ENCODE measurements around the gene FAM170B. TPM values are rescaled to one million over a fixed set of nuclear protein-coding genes. Genes with fewer than 3 reads are reported as not detected.

Gene FAM170B
- polyA plus RNA-seq (2013, experiment 1 of 2): not detected
- not detected for polyA plus RNA-seq (2013, experiment 2 of 2)

DNA sequence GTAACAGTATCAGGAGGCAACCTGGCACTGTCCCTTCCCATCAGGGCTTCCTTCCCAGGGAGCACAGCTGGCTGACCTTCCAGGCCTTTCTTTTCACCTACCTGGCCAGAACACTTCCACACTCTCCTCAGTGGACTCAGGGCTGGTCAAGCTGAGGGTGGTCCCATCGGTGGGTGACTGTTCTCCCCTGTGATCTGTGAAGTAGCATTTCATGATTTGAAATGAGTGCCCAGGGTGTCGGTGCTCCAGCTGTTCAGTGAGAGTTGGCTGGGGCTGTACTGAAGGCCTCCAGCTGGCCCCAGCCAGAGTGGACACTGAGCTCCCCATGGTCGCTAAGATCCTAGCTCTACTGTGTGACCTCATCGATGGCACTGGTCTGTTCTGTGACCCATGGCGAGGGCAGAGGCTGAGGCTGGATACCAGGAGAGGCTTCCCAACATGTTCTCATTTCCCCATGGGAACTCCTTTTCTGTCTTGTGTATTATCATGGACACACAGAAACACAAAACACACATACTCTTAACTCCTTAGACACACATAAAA is at the start of gene FAM170B:
FAM170B (minus strand) TSS at position 316 of the 543 bp plus-strand sequence; CDS start at position 213, 103 bp downstream.
- no peak within 1 kb of the TSS for H2BK12ac ChIP-seq (ENCODE audit: low read length)
- H3K14ac ChIP-seq (ENCODE audit: low read length): no peak within 1 kb of the TSS
- no peaks in the 10 kb centered on the region for H3K9me3 ChIP-seq (replicated peaks in 1 of 2; ENCODE audit: control insufficient read depth in 2 of 2, insufficient read depth in 1 of 2, low read depth in 1 of 2, low read length in 2 of 2)
- H4K91ac ChIP-seq (ENCODE audit: low read depth, low read length, poor library complexity): no peak within 1 kb of the TSS
- no CpG with 5 or more reads among the region's 5 CpGs for WGBS, 2 donors (ENCODE audit: extremely low coverage in 2 of 2, insufficient read length in 2 of 2, insufficient replicate concordance in 1 of 2)
- no peak within 1 kb of the TSS for H3K9ac ChIP-seq (ENCODE audit: low read depth, low read length, poor library complexity)
- no peaks in the 10 kb centered on the region for H3K79me1 ChIP-seq (ENCODE audit: low read depth, low read length)
- peaks cover 0 to 2% (median 0%) of the 10 kb centered on the region in 3 experiments for H3K27me3 ChIP-seq (ENCODE audit: control insufficient read depth in 3 of 3, insufficient read depth in 3 of 3, low read depth in 1 of 3, low read length in 3 of 3)
- H3K4ac ChIP-seq (ENCODE audit: low read length): no peak within 1 kb of the TSS
- no peaks in the 10 kb centered on the region for H3K36me3 ChIP-seq (replicated peaks in 1 of 2; ENCODE audit: control insufficient read depth in 2 of 2, insufficient read depth in 2 of 2, low read length in 2 of 2)
- no peak within 1 kb of the TSS for H4K8ac ChIP-seq (ENCODE audit: low read depth, low read length)
- H3K27ac ChIP-seq (replicated peaks; ENCODE audit: low read length): no peak within 1 kb of the TSS
- H2BK15ac ChIP-seq (ENCODE audit: low read length): no peak within 1 kb of the TSS
- H2AFZ ChIP-seq (ENCODE audit: low read length): no peak within 1 kb of the TSS
- no peak within 1 kb of the TSS for H3K4me3 ChIP-seq (ENCODE audit: low read length in 2 of 2)
- no peak within 1 kb of the TSS for H2BK5ac ChIP-seq (ENCODE audit: low read length)
- no peak within 1 kb of the TSS for H2BK120ac ChIP-seq (ENCODE audit: low read depth, low read length)
- DNase-seq (ENCODE audit: low spot score): no peak
- no peak within 1 kb of the TSS for H3K18ac ChIP-seq (ENCODE audit: low read length)
- no peak within 1 kb of the TSS for H3K23ac ChIP-seq (ENCODE audit: low read depth, low read length, poor library complexity)
- H3K4me1 ChIP-seq (ENCODE audit: control insufficient read depth in 2 of 2, insufficient read depth in 1 of 2, low read depth in 1 of 2, low read length in 2 of 2): peaks cover 0 to 2% of the 10 kb centered on the region in 2 donors
- H2AK5ac ChIP-seq (ENCODE audit: low read depth, low read length): no peak within 1 kb of the TSS
- no peak within 1 kb of the TSS for H3K4me2 ChIP-seq (ENCODE audit: insufficient read depth, low read length, poor library complexity, severe bottlenecking)

DNA sequence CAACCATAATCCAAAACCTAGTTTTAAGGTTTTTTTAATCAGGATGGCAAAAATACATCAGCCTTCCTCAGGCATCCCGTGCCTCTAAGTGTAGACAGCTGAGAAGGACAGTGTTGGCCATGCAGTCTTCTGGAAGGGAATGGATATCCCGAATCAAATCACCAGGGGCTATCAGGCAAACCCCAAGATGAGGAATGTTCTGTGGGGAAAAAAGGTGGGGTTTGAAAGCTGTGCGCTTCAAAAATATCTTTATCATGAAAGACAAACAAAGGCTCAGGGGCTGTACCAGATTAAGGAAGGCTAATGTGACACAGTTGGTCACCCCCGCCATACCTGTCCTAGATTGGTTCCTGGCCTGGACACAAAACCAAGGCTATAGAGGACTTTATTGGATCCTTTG is 49.0 kb upstream of the FAM170B start:
- H3K4me2 ChIP-seq (ENCODE audit: insufficient read depth, low read length, poor library complexity, severe bottlenecking): no peak overlapping the region
- no peak overlapping the region for H2BK5ac ChIP-seq (ENCODE audit: low read length)
- H3K9me3 ChIP-seq (replicated peaks in 1 of 2; ENCODE audit: control insufficient read depth in 2 of 2, insufficient read depth in 1 of 2, low read depth in 1 of 2, low read length in 2 of 2): no peaks in the 10 kb centered on the region
- DNase-seq (ENCODE audit: low spot score): no peak
- no peak overlapping the region for H2BK12ac ChIP-seq (ENCODE audit: low read length)
- H3K14ac ChIP-seq (ENCODE audit: low read length): no peak overlapping the region
- H3K4ac ChIP-seq (ENCODE audit: low read length): no peak overlapping the region
- H2AFZ ChIP-seq (ENCODE audit: low read length): no peak overlapping the region
- no peaks in the 10 kb centered on the region for H3K4me1 ChIP-seq (ENCODE audit: control insufficient read depth in 2 of 2, insufficient read depth in 1 of 2, low read depth in 1 of 2, low read length in 2 of 2)
- H3K23ac ChIP-seq (ENCODE audit: low read depth, low read length, poor library complexity): peak overlapping the region; percentile 43
- H3K27me3 ChIP-seq (ENCODE audit: control insufficient read depth in 3 of 3, insufficient read depth in 3 of 3, low read depth in 1 of 3, low read length in 3 of 3): peaks cover 0 to 9% (median 0%) of the 10 kb centered on the region in 3 experiments
- H3K9ac ChIP-seq (ENCODE audit: low read depth, low read length, poor library complexity): no peak overlapping the region
- no peak overlapping the region for H4K8ac ChIP-seq (ENCODE audit: low read depth, low read length)
- no peaks in the 10 kb centered on the region for H3K36me3 ChIP-seq (replicated peaks in 1 of 2; ENCODE audit: control insufficient read depth in 2 of 2, insufficient read depth in 2 of 2, low read length in 2 of 2)
- no peak overlapping the region for H2BK15ac ChIP-seq (ENCODE audit: low read length)
- H3K27ac ChIP-seq (replicated peaks; ENCODE audit: low read length): no peak overlapping the region
- WGBS, 2 donors (ENCODE audit: extremely low coverage in 2 of 2, insufficient read length in 2 of 2, insufficient replicate concordance in 1 of 2): no CpG with 5 or more reads among the region's 4 CpGs
- H4K91ac ChIP-seq (ENCODE audit: low read depth, low read length, poor library complexity): no peak overlapping the region
- no peak overlapping the region for H3K4me3 ChIP-seq (ENCODE audit: low read length in 2 of 2)
- no peak overlapping the region for H2BK120ac ChIP-seq (ENCODE audit: low read depth, low read length)
- H2AK5ac ChIP-seq (ENCODE audit: low read depth, low read length): no peak overlapping the region
- no peak overlapping the region for H3K18ac ChIP-seq (ENCODE audit: low read length)
- no peaks in the 10 kb centered on the region for H3K79me1 ChIP-seq (ENCODE audit: low read depth, low read length)

DNA sequence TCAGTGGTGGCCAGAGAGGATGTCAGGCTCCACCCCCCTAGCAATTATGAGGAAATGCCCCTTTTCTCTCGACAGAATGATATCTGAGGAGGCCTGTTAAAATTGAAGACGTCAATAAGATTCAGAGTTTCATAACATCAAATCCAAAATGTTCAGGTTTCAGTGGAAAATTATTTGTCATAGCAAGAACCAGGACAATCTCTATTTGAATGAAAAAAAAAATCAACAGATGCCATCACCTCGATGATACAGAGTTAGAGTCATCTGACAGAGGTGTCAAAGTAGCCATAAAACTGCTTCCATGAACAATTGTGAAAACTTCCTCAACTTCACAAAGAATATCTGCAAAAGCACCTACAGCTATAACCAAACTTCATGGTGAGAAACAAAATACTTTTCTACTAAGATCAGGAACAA is 46.6 kb upstream of the FAM170B start:
- H3K4me1 ChIP-seq (ENCODE audit: control insufficient read depth in 2 of 2, insufficient read depth in 1 of 2, low read depth in 1 of 2, low read length in 2 of 2): peaks cover 0 to 3% of the 10 kb centered on the region in 2 donors
- no peak overlapping the region for H2BK120ac ChIP-seq (ENCODE audit: low read depth, low read length)
- no peak overlapping the region for H3K4ac ChIP-seq (ENCODE audit: low read length)
- no peak overlapping the region for H3K4me3 ChIP-seq (ENCODE audit: low read length in 2 of 2)
- H3K36me3 ChIP-seq (replicated peaks in 1 of 2; ENCODE audit: control insufficient read depth in 2 of 2, insufficient read depth in 2 of 2, low read length in 2 of 2): no peaks in the 10 kb centered on the region
- H3K14ac ChIP-seq (ENCODE audit: low read length): no peak overlapping the region
- H3K79me1 ChIP-seq (ENCODE audit: low read depth, low read length): no peaks in the 10 kb centered on the region
- H2BK12ac ChIP-seq (ENCODE audit: low read length): no peak overlapping the region
- H3K9ac ChIP-seq (ENCODE audit: low read depth, low read length, poor library complexity): no peak overlapping the region
- no peak overlapping the region for H3K27ac ChIP-seq (replicated peaks; ENCODE audit: low read length)
- no peaks in the 10 kb centered on the region for H3K9me3 ChIP-seq (replicated peaks in 1 of 2; ENCODE audit: control insufficient read depth in 2 of 2, insufficient read depth in 1 of 2, low read depth in 1 of 2, low read length in 2 of 2)
- H3K18ac ChIP-seq (ENCODE audit: low read length): no peak overlapping the region
- no peak overlapping the region for H2AFZ ChIP-seq (ENCODE audit: low read length)
- H4K8ac ChIP-seq (ENCODE audit: low read depth, low read length): no peak overlapping the region
- no CpG with 5 or more reads among the region's 3 CpGs for WGBS, 2 donors (ENCODE audit: extremely low coverage in 2 of 2, insufficient read length in 2 of 2, insufficient replicate concordance in 1 of 2)
- peaks cover 0 to 4% (median 0%) of the 10 kb centered on the region in 3 experiments for H3K27me3 ChIP-seq (ENCODE audit: control insufficient read depth in 3 of 3, insufficient read depth in 3 of 3, low read depth in 1 of 3, low read length in 3 of 3)
- no peak overlapping the region for H2BK5ac ChIP-seq (ENCODE audit: low read length)
- peak overlapping the region; percentile 25 for H3K23ac ChIP-seq (ENCODE audit: low read depth, low read length, poor library complexity)
- no peak overlapping the region for H2BK15ac ChIP-seq (ENCODE audit: low read length)
- no peak overlapping the region for H2AK5ac ChIP-seq (ENCODE audit: low read depth, low read length)
- no peak overlapping the region for H3K4me2 ChIP-seq (ENCODE audit: insufficient read depth, low read length, poor library complexity, severe bottlenecking)
- DNase-seq (ENCODE audit: low spot score): no peak
- no peak overlapping the region for H4K91ac ChIP-seq (ENCODE audit: low read depth, low read length, poor library complexity)

DNA sequence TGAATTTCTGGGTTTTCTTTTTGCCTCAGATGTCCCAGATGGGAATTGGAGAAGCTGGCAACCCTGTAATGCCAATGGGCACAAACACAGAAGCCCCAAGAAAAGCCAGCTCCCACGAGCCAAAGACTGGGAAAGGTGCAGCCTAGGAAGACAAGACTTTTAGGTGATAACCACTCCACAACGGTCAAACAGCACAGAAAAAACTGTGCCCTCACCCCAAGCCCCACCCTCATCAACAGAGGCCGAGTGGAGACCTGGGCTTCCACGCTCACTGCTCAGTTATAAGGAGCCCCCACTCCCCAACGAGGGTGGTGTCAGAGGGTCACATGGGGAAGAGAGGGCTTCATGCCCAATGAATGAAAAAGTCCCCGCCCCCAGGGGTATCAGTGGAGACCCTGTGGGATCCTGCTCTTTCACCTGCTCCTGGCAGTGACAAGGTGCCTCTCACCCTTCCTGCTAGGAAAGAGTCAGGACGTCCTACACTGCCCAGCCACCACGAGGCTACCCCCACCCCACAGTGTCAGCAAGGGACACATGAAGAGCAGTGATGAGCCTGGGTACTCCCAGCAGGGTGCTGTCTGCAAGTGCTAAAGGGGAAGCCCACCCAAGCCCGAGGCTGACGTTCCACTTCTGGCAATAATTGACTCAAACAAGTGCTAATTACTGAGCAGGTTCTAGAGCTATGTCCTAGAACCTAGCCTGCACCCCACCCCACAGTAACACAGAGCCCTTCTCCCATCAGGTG is 46.0 kb upstream of the FAM170B start:
- Histone ChIP-seq H4K91ac (ENCODE audit: low read depth, low read length, poor library complexity) (no peak overlapping the region), H2BK120ac (ENCODE audit: low read depth, low read length) (peak overlapping the region; percentile 22), H3K9me3 (replicated peaks in 1 of 2; ENCODE audit: control insufficient read depth in 2 of 2, insufficient read depth in 1 of 2, low read depth in 1 of 2, low read length in 2 of 2) (no peaks in the 10 kb centered on the region), H3K4ac (ENCODE audit: low read length) (no peak overlapping the region), H2AK5ac (ENCODE audit: low read depth, low read length) (no peak overlapping the region), H3K18ac (ENCODE audit: low read length) (no peak overlapping the region), H2BK5ac (ENCODE audit: low read length) (no peak overlapping the region), H3K14ac (ENCODE audit: low read length) (no peak overlapping the region), H4K8ac (ENCODE audit: low read depth, low read length) (no peak overlapping the region), H3K4me3 (ENCODE audit: low read length in 2 of 2) (peak overlapping the region in 1 of 2 donors; percentile 10), H3K9ac (ENCODE audit: low read depth, low read length, poor library complexity) (no peak overlapping the region), H3K23ac (ENCODE audit: low read depth, low read length, poor library complexity) (peak overlapping the region; percentile 25), H2BK12ac (ENCODE audit: low read length) (no peak overlapping the region), H2BK15ac (ENCODE audit: low read length) (no peak overlapping the region), H2AFZ (ENCODE audit: low read length) (no peak overlapping the region), H3K4me2 (ENCODE audit: insufficient read depth, low read length, poor library complexity, severe bottlenecking) (no peak overlapping the region), H3K27me3 (ENCODE audit: control insufficient read depth in 3 of 3, insufficient read depth in 3 of 3, low read depth in 1 of 3, low read length in 3 of 3) (peaks cover 0 to 4% (median 0%) of the 10 kb centered on the region in 3 experiments), H3K36me3 (replicated peaks in 1 of 2; ENCODE audit: control insufficient read depth in 2 of 2, insufficient read depth in 2 of 2, low read length in 2 of 2) (no peaks in the 10 kb centered on the region), H3K79me1 (ENCODE audit: low read depth, low read length) (no peaks in the 10 kb centered on the region), H3K27ac (replicated peaks; ENCODE audit: low read length) (no peak overlapping the region), H3K4me1 (ENCODE audit: control insufficient read depth in 2 of 2, insufficient read depth in 1 of 2, low read depth in 1 of 2, low read length in 2 of 2) (peaks cover 0 to 4% of the 10 kb centered on the region in 2 donors)
- no CpG with 5 or more reads among the region's 10 CpGs for WGBS, 2 donors (ENCODE audit: extremely low coverage in 2 of 2, insufficient read length in 2 of 2, insufficient replicate concordance in 1 of 2)
- DNase-seq (ENCODE audit: low spot score): no peak
